ENCODE measurements around the gene NRP2. TPM values are rescaled to one million over a fixed set of nuclear protein-coding genes. Genes with fewer than 3 reads are reported as not detected.

Gene NRP2
- total and polyA plus RNA-seq, 2 donors = 6.4 to 11.7 TPM

DNA sequence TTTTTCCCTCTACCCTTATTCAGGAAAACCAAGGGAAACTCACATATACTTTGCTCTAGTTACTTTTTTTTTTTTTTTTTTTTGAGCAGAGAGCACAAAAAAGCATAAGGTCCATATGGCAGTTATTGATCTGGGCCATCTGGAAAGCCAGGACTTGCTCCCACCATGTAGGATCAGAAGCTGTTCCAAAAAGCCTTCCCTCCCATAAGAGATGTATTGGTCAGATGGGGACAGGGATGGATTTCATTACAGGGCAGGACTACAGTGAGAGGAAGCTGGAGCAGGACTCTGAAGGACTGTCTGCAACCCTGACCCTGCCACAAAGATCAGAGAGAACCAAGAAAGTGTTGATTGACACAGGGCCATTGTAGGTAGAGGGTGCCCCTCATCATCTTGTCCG lies 57.3 kb downstream of the NRP2 start:
- no peaks in the 10 kb centered on the region for H3K9me3 ChIP-seq (ENCODE audit: control insufficient read depth in 2 of 2, insufficient read depth in 1 of 2, low read length in 1 of 2)
- H3K27ac ChIP-seq (ENCODE audit: low read depth in 1 of 2, low read length in 1 of 2) = no peak overlapping the region
- 94% methylated on average over 1 of the region's 1 CpG for WGBS
- peaks cover 0 to 5% of the 10 kb centered on the region in 2 donors for H3K36me3 ChIP-seq (ENCODE audit: control insufficient read depth in 2 of 2, insufficient read depth in 2 of 2, low read length in 1 of 2)
- no peaks in the 10 kb centered on the region for H3K27me3 ChIP-seq (ENCODE audit: control insufficient read depth in 2 of 2, insufficient read depth in 1 of 2, low read length in 1 of 2)
- H3K4me3 ChIP-seq (ENCODE audit: low read length in 2 of 2) = no peak overlapping the region
- DNase-seq (ENCODE audit: low read depth in 6 of 9, low spot score in 9 of 9) = no peak
- H3K4me1 ChIP-seq (ENCODE audit: control insufficient read depth in 2 of 2, insufficient read depth in 2 of 2, low read length in 2 of 2) = no peaks in the 10 kb centered on the region

DNA sequence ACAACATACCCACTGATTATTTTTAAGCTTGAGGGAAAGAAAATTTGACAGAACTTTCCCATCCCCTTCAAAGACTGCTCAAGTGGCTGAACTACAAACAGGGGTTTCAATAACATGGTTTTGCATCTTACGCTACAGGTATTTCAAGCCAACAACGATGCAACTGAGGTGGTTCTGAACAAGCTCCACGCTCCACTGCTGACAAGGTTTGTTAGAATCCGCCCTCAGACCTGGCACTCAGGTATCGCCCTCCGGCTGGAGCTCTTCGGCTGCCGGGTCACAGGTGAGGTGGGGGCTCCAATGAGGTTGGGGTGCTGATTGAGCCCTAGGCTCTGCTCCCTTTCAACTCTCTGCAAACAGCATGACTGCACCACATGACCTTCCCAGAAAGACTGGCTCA lies 58.1 kb downstream of the NRP2 start:
- 98% methylated on average over 8 of the region's 8 CpGs for WGBS
- H3K27me3 ChIP-seq (ENCODE audit: control insufficient read depth in 2 of 2, insufficient read depth in 1 of 2, low read length in 1 of 2) = no peaks in the 10 kb centered on the region
- no peak for DNase-seq (ENCODE audit: low read depth in 6 of 9, low spot score in 9 of 9)
- no peaks in the 10 kb centered on the region for H3K4me1 ChIP-seq (ENCODE audit: control insufficient read depth in 2 of 2, insufficient read depth in 2 of 2, low read length in 2 of 2)
- peaks cover 0 to 5% of the 10 kb centered on the region in 2 donors for H3K36me3 ChIP-seq (ENCODE audit: control insufficient read depth in 2 of 2, insufficient read depth in 2 of 2, low read length in 1 of 2)
- H3K9me3 ChIP-seq (ENCODE audit: control insufficient read depth in 2 of 2, insufficient read depth in 1 of 2, low read length in 1 of 2) = no peaks in the 10 kb centered on the region
- no peak overlapping the region for H3K4me3 ChIP-seq (ENCODE audit: low read length in 2 of 2)
- H3K27ac ChIP-seq (ENCODE audit: low read depth in 1 of 2, low read length in 1 of 2) = no peak overlapping the region

DNA sequence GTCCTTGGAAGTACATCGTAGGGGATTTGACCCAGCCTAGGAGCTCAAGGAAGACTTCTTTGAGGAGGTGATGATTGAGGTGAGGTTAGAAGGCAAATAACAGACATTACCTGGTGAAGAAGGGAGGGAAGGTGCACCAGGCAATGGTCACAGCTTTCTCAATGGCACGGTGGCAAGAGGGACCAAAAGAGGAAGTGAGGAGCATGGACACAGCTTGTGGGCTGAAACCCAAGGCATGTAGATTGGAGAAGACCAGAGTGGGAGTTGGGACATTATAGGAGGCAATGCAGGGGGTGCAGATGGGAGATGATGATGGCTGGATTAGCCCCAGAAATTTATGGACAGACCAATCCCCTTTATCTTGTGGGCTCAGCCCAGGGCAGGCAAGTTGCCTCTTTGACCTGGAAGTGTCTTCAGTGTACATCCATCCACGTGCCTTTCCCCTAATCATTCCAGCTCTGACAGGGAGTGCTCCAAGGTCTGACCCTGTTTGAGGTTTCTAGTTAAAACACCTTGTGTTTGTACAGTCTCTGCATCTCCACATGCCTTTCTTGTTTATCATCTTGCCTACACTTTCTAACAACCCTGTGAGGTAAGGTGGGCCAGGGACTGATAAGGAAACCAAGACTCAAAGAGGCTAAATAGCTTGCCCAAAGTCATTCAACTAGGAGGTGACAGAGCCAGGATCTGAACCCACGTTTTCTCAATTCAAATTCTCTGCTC lies 59.1 kb downstream of the NRP2 start:
- no peak overlapping the region for H3K4me3 ChIP-seq (ENCODE audit: low read length in 2 of 2)
- 89% methylated on average over 4 of the region's 4 CpGs for WGBS
- H3K9me3 ChIP-seq (ENCODE audit: control insufficient read depth in 2 of 2, insufficient read depth in 1 of 2, low read length in 1 of 2) = no peaks in the 10 kb centered on the region
- no peak for DNase-seq (ENCODE audit: low read depth in 6 of 9, low spot score in 9 of 9)
- no peaks in the 10 kb centered on the region for H3K4me1 ChIP-seq (ENCODE audit: control insufficient read depth in 2 of 2, insufficient read depth in 2 of 2, low read length in 2 of 2)
- H3K27ac ChIP-seq (ENCODE audit: low read depth in 1 of 2, low read length in 1 of 2) = no peak overlapping the region
- peaks cover 0 to 5% of the 10 kb centered on the region in 2 donors for H3K36me3 ChIP-seq (ENCODE audit: control insufficient read depth in 2 of 2, insufficient read depth in 2 of 2, low read length in 1 of 2)
- no peaks in the 10 kb centered on the region for H3K27me3 ChIP-seq (ENCODE audit: control insufficient read depth in 2 of 2, insufficient read depth in 1 of 2, low read length in 1 of 2)

GRCh38 chr2:205743137-205743536 lies 60.8 kb downstream of the NRP2 start:
- H3K9me3 ChIP-seq (ENCODE audit: control insufficient read depth in 2 of 2, insufficient read depth in 1 of 2, low read length in 1 of 2) = no peaks in the 10 kb centered on the region
- H3K36me3 ChIP-seq (ENCODE audit: control insufficient read depth in 2 of 2, insufficient read depth in 2 of 2, low read length in 1 of 2) = peaks cover 0 to 5% of the 10 kb centered on the region in 2 donors
- 97% methylated on average over 11 of the region's 11 CpGs for WGBS
- H3K27ac ChIP-seq (ENCODE audit: low read depth in 1 of 2, low read length in 1 of 2) = no peak overlapping the region
- no peaks in the 10 kb centered on the region for H3K4me1 ChIP-seq (ENCODE audit: control insufficient read depth in 2 of 2, insufficient read depth in 2 of 2, low read length in 2 of 2)
- H3K27me3 ChIP-seq (ENCODE audit: control insufficient read depth in 2 of 2, insufficient read depth in 1 of 2, low read length in 1 of 2) = no peaks in the 10 kb centered on the region
- DNase-seq (ENCODE audit: low read depth in 6 of 9, low spot score in 9 of 9) = no peak
- H3K4me3 ChIP-seq (ENCODE audit: low read length in 2 of 2) = no peak overlapping the region

DNA sequence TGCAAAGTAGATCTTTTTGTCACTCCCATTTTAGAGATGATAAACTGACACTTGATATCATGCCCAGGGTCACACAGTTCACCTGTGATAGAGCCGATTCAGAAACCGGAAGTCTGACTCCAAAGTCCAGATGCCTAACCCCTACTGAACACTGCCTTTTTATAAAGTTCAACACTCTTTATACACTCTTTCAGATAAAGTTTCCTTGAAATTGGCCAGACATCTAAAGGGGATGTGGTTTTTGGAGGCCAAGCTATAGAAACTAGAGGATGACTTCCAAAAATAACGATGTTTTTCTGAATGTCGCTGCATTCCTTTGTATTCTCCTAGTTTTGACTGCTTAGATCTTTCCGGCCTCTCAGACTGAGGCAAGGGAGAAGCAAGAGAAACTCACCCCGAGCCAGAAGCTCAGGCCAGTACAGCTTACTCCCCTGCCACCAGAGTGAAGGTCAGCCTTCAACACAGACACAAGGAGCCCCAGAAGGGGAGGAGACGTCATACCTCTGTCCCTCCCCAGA lies 61.8 kb downstream of the NRP2 start:
- Histone ChIP-seq H3K27ac (ENCODE audit: low read depth in 1 of 2, low read length in 1 of 2) (no peak overlapping the region), H3K4me1 (ENCODE audit: control insufficient read depth in 2 of 2, insufficient read depth in 2 of 2, low read length in 2 of 2) (no peaks in the 10 kb centered on the region), H3K27me3 (ENCODE audit: control insufficient read depth in 2 of 2, insufficient read depth in 1 of 2, low read length in 1 of 2) (no peaks in the 10 kb centered on the region), H3K36me3 (ENCODE audit: control insufficient read depth in 2 of 2, insufficient read depth in 2 of 2, low read length in 1 of 2) (peaks cover 0 to 5% of the 10 kb centered on the region in 2 donors), H3K9me3 (ENCODE audit: control insufficient read depth in 2 of 2, insufficient read depth in 1 of 2, low read length in 1 of 2) (no peaks in the 10 kb centered on the region), H3K4me3 (ENCODE audit: low read length in 2 of 2) (no peak overlapping the region)
- 88% methylated on average over 7 of the region's 7 CpGs for WGBS
- DNase-seq (ENCODE audit: low read depth in 6 of 9, low spot score in 9 of 9) = no peak

DNA sequence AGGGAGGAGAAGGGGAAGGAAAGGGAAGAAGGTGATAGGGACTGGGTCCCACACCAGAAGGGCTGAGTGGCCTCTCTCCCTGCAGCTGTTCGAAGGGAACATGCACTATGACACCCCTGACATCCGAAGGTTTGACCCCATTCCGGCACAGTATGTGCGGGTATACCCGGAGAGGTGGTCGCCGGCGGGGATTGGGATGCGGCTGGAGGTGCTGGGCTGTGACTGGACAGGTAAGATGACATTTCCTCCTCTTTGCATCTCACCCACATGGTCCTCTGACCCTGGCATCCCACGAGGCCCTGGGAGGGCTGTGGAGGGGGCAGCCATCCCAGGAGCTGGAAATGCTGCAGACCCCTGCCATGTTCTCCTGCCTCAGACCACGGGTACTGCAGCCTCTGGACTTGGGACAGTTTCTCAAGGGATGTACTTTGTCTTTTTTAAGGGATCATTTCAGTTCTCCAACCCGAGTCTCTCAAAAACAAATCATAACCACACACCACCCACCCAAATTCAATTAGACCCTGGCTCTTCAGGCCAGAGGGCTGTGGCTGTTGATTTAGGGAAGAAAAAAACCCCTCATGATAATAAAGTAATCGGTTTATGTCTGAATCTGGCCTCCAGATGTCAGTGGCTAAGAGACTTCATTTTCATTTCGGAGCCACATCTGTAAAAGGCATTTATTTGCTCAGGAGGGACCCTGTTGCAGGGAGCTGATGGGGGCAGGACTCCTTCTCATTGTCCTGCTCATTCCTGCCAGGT lies 63.5 kb downstream of the NRP2 start:
- H3K27ac ChIP-seq (ENCODE audit: low read depth in 1 of 2, low read length in 1 of 2) = no peak overlapping the region
- no peaks in the 10 kb centered on the region for H3K27me3 ChIP-seq (ENCODE audit: control insufficient read depth in 2 of 2, insufficient read depth in 1 of 2, low read length in 1 of 2)
- peaks cover 0 to 5% of the 10 kb centered on the region in 2 donors for H3K36me3 ChIP-seq (ENCODE audit: control insufficient read depth in 2 of 2, insufficient read depth in 2 of 2, low read length in 1 of 2)
- no peaks in the 10 kb centered on the region for H3K4me1 ChIP-seq (ENCODE audit: control insufficient read depth in 2 of 2, insufficient read depth in 2 of 2, low read length in 2 of 2)
- 96% methylated on average over 14 of the region's 14 CpGs for WGBS
- DNase-seq (ENCODE audit: low read depth in 6 of 9, low spot score in 9 of 9) = no peak
- H3K9me3 ChIP-seq (ENCODE audit: control insufficient read depth in 2 of 2, insufficient read depth in 1 of 2, low read length in 1 of 2) = no peaks in the 10 kb centered on the region
- H3K4me3 ChIP-seq (ENCODE audit: low read length in 2 of 2) = no peak overlapping the region

- Histone ChIP-seq H3K4me1 (ENCODE audit: control insufficient read depth in 2 of 2, insufficient read depth in 2 of 2, low read length in 2 of 2) (no peaks in the 10 kb centered on the region), H3K4me3 (ENCODE audit: low read length in 2 of 2) (no peak overlapping the region), H3K27ac (ENCODE audit: low read depth in 1 of 2, low read length in 1 of 2) (no peak overlapping the region), H3K27me3 (ENCODE audit: control insufficient read depth in 2 of 2, insufficient read depth in 1 of 2, low read length in 1 of 2) (no peaks in the 10 kb centered on the region), H3K9me3 (ENCODE audit: control insufficient read depth in 2 of 2, insufficient read depth in 1 of 2, low read length in 1 of 2) (no peaks in the 10 kb centered on the region), H3K36me3 (ENCODE audit: control insufficient read depth in 2 of 2, insufficient read depth in 2 of 2, low read length in 1 of 2) (peaks cover 0 to 5% of the 10 kb centered on the region in 2 donors)
- WGBS = 95% methylated on average over 7 of the region's 7 CpGs
- no peak for DNase-seq (ENCODE audit: low read depth in 6 of 9, low spot score in 9 of 9)
These were observed 64.1 kb downstream of the NRP2 start for GRCh38 chr2:205746420-205746785.

DNA sequence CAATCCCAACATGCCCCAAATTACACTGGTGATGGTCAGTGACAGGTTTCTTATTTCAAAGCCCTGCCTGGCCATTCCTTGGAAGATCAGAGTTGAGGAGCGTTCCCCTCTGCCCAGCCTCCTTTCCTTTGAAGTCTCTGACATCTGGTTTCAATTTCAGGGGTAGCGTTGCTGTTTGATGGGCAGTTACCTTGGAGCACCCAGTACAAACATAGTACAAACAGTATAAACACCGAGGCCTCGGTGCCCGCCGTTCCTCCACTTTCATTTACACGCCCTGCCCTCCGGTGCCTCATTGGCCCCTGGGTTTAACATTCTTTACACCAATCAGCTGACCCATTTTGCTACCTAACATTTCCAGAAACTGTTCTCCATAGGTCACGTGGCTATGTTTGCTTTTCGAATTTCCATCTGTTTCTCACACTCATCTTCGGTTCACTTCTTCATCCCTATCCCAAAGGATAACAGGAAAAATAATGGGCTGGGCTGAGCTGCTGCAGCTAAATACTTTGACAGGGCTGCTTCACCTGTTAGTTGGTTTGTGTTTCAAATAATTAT lies 65.6 kb downstream of the NRP2 start:
- Histone ChIP-seq H3K4me1 (ENCODE audit: control insufficient read depth in 2 of 2, insufficient read depth in 2 of 2, low read length in 2 of 2) (no peaks in the 10 kb centered on the region), H3K27ac (ENCODE audit: low read depth in 1 of 2, low read length in 1 of 2) (no peak overlapping the region), H3K36me3 (ENCODE audit: control insufficient read depth in 2 of 2, insufficient read depth in 2 of 2, low read length in 1 of 2) (peaks cover 0 to 4% of the 10 kb centered on the region in 2 donors), H3K9me3 (ENCODE audit: control insufficient read depth in 2 of 2, insufficient read depth in 1 of 2, low read length in 1 of 2) (no peaks in the 10 kb centered on the region), H3K27me3 (ENCODE audit: control insufficient read depth in 2 of 2, insufficient read depth in 1 of 2, low read length in 1 of 2) (no peaks in the 10 kb centered on the region), H3K4me3 (ENCODE audit: low read length in 2 of 2) (no peak overlapping the region)
- DNase-seq (ENCODE audit: low read depth in 6 of 9, low spot score in 9 of 9) = no peak
- WGBS = 93% methylated on average over 11 of the region's 11 CpGs

DNA sequence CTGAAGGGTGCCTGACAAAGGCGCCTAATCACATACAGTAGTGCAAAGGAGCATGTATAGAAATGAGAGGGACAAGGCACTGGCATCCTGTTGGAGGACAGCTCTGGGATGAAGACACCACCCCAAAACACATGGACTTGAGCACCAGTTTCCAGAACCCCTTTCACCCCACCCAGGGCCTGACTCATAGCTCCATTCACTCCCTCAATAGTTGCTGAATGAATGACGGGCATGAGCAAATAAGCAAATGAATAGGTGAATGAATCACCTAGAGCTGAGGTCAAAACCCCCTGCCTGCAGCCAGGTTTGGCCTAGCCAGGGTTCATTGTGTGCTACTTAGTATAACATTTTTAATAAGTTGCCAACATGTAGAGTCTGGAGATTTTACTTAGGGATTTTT lies 66.3 kb downstream of the NRP2 start:
- no peak overlapping the region for H3K27ac ChIP-seq (ENCODE audit: low read depth in 1 of 2, low read length in 1 of 2)
- WGBS = 91% methylated on average over 2 of the region's 2 CpGs
- no peak for DNase-seq (ENCODE audit: low read depth in 6 of 9, low spot score in 9 of 9)

More for the DNA sequence above, 66.3 kb downstream of the NRP2 start:
- H3K27me3 ChIP-seq (ENCODE audit: control insufficient read depth in 2 of 2, insufficient read depth in 1 of 2, low read length in 1 of 2) = no peaks in the 10 kb centered on the region
- no peaks in the 10 kb centered on the region for H3K36me3 ChIP-seq (ENCODE audit: control insufficient read depth in 2 of 2, insufficient read depth in 2 of 2, low read length in 1 of 2)
- H3K9me3 ChIP-seq (ENCODE audit: control insufficient read depth in 2 of 2, insufficient read depth in 1 of 2, low read length in 1 of 2) = no peaks in the 10 kb centered on the region
- no peak overlapping the region for H3K4me3 ChIP-seq (ENCODE audit: low read length in 2 of 2)
- no peaks in the 10 kb centered on the region for H3K4me1 ChIP-seq (ENCODE audit: control insufficient read depth in 2 of 2, insufficient read depth in 2 of 2, low read length in 2 of 2)
